HG02973 (cell line): ENCODE data around the gene GDPD4.

Source experiments
- ATAC-seq: cut with Tn5 transposase; IDR thresholded peaks from one replicate; pipeline ENCODE4 v1.9.1; 2021; ENCODE audit warnings: moderate library complexity; ENCODE audit not compliant: unreplicated experiment

GDPD4 gene

DNA sequence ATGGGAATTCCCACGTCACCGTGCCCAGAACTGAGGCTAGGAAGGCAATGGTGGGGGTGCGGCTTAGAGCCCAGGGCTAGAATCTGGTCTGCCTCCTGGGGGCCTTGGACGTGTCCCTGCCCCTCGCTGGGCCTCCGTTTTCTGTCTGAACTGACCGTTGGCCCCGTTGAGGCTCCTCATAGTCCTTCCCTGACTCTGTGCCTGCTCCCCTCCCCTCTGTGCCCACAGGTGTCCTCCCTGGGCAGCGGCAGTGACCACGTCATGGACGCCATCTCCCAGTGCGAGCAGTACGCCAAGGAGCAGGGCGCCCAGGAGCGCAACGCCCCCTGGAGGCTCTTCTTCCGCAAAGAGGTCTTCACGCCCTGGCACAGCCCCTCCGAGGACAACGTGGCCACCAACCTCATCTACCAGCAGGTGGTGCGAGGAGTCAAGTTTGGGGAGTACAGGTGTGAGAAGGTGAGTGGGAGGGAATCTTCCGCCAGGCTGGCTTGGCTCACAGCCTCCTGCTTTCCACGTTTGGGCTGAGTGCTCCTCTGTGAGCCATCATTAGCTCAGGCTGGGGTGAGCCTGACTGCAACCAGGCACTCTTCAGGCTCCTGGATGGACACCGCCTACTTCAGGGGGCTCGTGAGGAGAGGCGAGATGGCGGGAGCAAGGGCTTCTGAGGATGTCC lies 109.5 kb downstream of the GDPD4 start:
- no peak for ATAC-seq

DNA sequence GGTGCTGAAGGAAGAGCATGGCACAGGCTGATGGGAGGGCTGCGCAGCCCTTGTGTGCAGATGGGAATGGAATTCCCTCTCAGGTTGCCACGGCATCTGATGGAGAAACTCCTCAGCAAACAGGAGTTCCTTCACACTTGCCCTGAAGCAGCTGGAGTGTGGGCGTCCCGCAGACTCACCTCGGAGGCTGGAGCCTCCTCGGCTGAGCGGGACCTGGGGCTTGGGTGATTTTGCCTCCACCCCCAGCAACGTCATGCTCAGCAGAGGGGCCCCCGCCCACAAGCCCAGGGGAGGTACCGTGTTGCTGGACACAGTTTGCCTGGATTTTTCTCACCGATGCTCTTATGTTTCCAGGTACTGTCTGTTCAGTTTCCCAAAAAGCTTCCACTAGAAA lies 110.1 kb downstream of the GDPD4 start:
- ATAC-seq = no peak

DNA sequence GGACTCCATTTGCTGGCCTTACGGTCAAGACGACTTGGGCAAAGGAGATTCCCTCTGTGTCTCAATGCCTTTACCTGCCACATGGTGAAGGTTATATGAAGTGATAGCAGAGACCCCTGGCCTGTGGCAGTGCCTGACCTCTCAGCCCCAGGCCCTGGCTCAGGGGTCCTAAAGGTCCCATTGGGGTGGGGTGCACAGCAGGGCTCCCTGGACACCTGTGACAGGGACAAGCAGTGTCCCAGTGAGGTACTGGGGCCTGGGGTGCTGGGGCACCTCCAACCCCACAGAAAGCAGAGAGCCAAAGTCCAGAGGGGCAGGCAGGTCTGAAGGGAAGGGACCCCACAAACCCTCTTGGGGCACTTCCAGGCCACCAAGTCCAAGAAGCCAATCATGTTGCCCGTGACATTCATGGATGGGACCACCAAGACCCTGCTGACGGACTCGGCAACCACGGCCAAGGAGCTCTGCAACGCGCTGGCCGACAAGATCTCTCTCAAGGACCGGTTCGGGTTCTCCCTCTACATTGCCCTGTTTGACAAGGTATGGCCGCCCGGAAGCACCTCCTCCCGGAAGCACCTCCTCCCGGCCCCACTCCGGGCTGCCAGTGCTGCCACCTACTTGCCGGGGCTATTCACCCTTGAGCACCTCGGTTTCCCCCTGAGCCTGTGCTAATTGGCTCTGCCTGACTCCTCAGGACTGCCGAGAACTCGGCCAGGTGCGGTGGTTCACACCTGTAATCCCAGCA lies 111.0 kb downstream of the GDPD4 start:
- no peak for ATAC-seq

DNA sequence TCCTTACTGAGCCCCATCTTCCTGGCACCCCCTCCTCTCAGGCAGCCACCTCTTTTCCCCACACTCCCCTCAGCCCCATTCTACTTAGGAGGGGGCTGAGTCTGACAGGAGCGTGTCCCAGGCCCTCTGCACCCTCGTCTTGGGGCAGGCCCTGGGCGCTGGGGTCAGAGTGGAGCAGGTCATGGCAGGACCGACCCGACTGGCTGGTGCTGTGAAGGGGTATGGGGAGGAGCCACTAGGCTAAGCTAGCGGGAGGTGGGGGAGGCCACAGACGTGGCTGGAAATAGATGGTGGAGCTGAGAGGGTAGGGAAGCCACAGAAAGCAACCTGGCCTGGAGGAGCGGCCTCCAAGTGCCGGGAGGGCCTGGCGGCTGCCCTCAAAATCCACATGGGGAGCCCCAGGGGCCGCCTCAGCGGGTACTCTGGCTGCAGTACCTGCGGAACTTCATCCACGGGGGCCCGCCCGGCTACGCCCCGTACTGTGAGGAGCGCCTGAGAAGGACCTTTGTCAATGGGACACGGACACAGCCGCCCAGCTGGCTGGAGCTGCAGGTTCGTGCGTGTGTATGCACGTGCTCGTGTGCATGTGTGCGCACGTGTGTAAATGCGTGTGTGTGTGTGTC lies 111.8 kb downstream of the GDPD4 start:
- no peak for ATAC-seq

DNA sequence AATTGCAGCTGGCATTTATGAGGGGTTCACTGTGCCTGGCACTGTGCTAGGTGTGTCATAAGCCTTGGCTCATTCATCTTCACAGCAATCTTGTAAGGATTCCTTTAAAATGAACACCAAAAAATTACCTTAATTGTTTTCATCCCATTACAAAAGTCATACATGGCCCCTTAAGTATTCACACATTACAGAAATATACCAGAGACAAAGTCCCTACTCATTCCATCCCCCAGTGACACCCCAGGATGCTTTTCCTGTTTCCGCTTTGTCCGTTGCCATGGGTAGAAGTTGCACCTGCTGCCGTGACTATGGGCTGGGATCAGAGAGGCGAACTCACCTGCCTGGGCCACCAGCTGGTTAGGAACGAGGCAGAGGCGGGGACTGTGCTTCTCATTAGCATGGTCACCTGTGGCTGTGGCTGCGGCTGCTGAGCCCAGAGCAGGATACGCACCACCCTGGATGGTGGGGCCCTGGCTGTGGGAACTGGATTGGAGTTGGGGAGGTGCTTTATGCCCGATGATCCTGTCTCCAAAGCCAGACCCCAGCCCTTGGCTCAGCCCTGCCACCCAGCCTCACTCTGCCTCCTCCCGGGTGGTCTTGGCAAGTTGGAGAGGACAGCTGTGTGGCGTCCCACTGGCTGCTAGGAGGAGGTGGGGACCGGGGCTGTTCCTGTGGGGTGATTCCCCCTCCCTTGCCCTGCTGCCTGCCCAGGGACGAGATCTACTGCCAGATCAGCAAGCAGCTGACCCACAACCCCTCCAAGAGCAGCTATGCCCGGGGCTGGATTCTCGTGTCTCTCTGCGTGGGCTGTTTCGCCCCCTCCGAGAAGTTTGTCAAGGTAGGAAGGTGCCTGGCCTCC lies 112.6 kb downstream of the GDPD4 start:
- ATAC-seq = no peak

DNA sequence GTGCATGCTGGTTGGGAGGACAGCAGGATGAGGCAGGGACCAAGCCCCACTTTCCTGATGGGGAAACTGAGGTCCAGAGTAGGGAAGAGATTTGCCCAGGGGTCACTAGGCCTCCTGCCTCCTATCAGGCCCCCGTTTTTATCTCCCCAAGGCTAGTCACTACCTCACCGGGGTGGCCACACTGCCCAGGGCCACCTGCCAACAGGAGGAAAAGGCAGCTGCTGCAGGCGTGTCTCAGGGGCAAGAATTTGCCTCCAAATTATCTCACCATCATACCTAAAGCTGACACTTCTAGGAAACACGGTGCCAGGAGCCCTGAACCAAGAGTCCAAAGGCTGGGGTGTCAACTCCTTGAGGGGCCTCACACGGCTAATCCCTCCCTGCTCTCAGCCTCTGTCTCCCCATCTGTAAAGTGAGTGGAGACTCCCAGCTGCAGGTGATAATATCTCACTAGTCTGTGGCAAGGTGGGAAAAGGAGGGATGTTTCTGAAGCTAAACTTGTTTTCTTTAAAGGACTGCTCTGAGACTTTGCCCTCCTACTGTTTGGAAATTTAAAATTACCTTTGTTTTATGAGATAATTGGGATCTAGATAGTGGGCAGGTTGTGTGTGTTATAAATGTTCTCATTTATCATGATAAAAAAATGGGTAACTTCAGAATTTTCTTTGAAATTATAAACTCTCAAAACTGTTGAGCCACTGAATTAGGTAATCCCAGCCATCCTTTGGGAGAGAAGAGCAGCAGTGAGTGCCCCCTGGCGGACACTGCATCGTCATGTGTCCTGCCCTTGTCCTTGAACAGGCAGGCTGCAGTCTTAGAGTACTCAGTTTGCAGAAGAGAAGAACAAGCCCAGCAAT lies 113.5 kb downstream of the GDPD4 start:
- ATAC-seq = no peak

DNA sequence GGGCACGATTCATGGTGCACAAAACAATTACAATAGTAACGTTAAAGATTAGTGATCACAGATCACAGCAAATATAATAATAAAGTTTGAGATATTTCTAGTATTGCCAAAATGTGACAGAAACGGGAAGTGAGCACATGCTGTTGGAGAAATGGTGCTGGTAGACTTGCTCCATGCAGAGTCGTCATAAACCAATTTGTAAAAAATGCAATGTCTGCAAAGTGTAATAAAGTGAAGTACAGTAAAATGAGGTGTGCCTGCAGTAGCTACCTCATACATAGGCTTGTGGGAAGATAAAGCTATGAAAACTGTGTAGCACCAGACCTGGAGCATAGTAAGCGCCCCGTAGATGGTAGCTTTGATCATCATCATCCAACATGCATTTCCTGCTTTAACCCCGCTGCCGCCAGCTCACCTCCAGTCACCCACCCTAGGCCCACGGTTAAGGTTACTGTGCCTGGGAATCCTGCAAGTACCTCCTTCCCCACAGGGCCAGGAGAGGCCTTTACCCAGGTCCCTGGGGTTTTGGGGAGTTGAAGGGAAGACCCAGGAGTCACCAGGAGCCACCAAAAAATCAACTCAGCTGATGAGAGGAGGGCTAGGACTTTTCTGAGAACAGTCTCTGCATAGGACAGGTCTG lies 114.3 kb downstream of the GDPD4 start:
- ATAC-seq = no peak

DNA sequence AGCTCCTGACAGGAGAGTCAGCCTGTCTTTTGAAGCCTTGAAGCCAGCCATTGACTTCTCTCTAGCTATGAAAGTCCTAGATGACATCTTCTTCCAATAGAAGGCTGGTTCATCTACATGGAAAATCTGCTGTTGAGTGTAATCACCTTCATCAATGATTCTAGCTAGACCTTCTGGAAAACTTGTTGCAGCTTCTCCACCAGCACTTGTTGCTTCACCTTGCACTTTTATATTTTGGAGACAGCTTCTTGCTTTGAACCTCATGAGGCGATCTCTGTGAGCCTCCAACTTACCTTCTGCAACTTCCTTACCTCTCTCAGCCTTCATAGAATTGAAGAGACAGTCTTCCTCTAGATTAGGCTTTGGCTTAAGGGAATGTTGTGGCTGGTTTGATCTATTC lies 115.2 kb downstream of the GDPD4 start:
- ATAC-seq = no peak

DNA sequence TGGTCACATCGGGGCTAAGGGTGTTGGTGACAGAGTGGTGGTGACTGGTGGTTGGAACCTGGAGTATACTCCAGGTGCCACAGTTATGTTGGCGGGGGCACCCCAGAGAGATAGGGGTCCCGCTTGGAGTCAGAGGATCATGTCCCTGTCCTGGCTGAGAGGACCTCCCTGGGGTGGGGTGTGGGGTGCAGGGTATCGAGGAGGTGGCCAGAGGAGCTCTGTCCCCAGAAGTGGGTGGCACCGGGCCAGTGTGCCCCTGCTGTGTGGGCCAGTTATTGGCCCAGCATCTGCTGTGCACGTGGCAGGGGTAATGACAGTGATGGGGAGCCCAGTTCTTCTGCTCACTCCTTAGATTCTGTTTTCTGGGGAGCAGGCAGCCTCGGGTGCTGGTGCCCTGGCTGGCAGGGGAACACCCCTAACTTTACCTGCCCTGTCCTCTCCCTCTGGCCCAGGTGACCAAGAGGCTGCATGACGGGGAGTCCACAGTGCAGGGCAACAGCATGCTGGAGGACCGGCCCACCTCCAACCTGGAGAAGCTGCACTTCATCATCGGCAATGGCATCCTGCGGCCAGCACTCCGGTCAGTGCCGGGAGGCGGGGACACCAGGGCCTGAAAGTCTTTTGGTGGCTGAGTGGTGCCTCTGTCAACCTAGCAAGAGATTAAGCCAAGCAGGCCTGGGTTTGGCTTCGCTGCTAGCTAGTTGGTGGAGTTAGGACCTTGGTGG lies 117.2 kb downstream of the GDPD4 start:
- ATAC-seq = no peak

DNA sequence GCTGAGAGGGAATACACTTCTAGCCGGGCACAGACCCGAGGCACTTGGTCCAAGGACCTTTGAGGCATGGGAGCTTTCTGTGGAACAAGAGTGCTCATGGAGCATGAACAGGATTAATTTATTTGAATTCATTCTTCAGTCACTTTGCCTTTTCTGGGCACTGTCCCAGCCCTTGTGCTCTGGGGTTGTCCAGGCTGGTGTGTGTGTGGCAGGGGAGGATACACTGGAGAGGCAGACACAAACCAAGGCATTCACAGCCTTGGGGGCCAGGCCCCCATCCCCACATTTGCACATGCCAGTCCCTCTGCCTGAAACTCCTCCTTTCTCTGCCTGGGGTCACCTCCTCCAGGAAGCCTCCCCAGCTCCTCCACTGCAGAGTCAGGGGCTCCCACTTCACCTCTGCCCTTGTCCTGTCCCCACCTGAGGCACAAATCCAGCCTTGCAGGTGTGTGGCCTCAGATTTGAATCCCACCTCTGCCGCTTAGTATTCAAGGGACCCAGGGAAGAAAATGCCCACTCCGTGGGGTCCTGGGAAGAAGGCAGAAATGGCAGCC lies 118.0 kb downstream of the GDPD4 start:
- ATAC-seq = no peak

DNA sequence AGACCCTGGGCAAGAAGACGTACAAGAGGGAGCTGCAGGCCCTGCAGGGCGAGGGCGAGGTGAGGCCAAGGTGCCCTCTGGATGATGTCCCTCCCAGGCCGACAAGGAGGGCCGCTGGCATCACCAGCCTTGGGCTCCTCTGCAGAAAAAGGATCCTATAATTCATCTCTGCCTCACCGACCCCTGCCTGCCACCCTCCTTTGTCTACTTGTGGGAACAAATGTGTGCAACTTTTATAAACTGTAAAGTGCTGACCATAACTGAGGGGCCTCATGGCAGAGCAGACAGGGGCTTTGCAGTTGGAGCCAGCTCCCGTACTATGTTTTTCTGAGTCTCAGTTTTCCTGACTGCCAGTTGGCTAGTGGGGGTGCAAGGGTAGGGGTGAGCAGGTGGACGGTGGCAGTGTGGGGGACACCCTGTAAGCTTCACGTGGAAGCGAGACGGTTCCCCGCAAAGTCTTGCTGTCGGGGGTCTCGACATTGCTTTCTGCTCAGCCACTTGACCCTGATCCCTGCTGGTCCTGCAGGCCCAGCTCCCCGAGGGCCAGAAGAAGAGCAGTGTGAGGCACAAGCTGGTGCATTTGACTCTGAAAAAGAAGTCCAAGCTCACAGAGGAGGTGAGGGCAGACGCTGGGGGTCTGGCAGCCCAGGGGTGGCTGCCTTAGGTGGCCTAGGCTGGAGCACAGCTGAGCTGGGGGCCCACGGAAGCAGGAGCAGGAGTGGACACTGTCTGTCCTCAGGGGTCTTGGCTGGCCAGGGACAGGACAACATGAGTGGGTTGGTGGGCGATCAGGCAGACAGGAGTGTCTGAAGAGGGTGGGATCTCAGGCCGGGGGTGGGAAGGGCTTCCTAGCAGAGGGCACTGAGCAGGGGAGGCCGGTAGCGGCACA lies 118.7 kb downstream of the GDPD4 start:
- no peak for ATAC-seq

DNA sequence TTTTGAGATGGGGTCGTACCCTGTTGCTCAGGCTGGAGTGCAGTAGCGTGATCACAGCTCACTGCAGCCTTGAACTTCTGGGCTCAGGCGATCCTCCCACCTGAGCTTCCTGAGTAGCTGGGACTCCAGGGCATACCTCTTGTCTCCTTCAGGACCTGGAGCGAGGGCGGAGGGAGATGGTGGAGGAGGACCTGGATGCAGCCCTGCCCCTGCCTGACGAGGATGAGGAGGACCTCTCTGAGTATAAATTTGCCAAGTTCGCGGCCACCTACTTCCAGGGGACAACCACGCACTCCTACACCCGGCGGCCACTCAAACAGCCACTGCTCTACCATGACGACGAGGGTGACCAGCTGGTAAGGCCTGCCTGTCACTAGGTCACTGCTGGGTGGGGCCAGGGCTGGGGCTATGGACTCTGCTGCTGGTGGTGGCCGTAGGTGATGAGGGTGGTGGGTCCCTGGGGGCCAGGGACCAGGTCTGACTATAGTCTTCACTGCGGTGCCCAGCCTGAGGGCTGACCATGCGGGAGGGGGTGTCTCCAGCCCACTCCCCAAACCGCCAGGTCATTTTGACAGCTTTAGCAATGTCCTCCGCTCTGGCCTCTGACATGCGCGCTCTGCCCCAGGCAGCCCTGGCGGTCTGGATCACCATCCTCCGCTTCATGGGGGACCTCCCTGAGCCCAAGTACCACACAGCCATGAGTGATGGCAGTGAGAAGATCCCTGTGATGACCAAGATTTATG lies 119.5 kb downstream of the GDPD4 start:
- no peak for ATAC-seq

DNA sequence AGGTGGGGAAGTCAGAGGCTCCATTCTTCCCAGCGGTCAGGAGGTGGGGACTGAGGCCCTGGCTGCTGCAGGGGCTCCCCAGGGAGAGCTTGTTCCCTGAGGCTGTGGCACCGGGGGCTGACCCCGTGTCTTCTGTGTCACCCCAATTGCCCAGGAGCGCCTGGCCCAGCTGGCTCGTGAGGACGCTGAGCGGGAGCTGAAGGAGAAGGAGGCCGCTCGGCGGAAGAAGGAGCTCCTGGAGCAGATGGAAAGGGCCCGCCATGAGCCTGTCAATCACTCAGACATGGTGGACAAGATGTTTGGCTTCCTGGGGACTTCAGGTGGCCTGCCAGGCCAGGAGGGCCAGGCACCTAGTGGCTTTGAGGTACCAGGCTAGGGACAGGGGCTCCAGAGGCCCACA lies 120.3 kb downstream of the GDPD4 start:
- ATAC-seq = no peak

DNA sequence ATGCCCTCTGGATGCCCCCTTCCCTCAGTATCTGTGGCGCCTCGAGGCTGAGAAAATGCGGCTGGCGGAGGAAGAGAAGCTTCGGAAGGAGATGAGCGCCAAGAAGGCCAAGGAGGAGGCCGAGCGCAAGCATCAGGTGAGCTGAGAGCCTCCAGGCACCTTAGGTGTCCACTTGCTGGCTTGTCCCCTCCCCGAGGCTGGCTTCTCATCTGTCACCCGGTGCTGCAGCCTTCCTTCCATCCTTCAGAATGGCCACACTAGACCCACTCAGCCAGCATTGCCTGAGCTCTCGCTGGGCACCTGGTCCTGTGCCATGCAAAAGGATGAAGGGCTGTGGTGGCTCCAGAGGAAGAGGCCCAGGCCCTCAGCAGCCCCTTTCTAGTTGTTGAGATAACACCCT lies 121.1 kb downstream of the GDPD4 start:
- no peak for ATAC-seq

DNA sequence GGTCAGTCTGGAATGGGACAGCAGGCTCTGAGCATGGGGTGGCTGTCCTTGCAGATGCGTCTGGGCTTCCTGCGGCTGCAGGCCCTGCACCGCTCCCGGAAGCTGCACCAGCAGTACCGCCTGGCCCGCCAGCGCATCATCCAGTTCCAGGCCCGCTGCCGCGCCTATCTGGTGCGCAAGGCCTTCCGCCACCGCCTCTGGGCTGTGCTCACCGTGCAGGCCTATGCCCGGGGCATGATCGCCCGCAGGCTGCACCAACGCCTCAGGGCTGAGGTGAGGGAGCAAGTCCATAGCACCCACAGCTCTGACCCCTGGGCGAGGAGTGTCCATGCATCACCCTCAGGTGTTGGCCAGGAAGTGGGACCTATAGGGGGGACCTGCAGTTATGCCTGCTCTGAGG lies 121.8 kb downstream of the GDPD4 start:
- no peak for ATAC-seq

DNA sequence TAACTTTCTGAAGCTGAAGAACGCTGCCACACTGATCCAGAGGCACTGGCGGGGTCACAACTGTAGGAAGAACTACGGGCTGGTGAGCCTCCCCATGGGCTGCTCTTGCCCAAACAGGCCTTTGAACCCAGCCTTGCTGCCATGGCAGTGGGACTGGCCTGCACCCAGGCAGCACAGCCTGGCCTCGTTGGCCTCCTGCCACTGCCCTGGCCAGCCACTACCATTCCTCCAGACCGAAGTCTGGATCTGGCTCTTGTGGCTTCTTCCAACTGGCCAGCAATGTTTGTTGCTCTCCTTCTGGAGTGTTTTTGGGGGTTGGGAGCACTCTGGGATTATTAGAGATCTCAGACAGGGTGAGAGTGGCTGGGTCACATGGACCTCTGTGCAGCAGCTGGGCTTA lies 122.4 kb downstream of the GDPD4 start:
- ATAC-seq = no peak

DNA sequence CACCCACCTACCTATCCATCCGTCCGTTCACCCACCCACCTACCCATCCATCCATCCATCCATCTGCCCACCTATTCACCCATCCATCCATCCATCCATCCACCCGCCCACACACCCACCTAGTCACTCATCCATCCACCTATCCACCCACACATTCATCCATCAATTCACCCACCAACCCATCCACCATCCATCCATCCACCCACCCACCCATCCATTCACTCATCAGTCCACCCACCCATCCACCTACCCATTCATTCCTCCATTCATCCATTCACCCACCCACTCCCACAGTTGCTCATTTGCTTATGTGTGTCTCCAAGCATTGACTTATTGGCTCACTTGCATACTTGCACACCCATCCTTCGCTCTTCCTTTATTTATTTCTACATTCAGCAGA lies 123.3 kb downstream of the GDPD4 start:
- no peak for ATAC-seq
